22Rv1 (cell line): ENCODE results near the gene CAMK2G.

ENCODE experiments used
- ZFX ChIP-seq: fragments of 450-650 bp; IDR thresholded peaks from 2 replicates; pipeline ENCODE4 v1.6.1; 2017; ENCODE audit warnings: antibody characterized with exemption, borderline replicate concordance
- TF ChIP-seq, protein P1 (sequence below): fragments of 450-650 bp; IDR thresholded peaks from 2 replicates; pipeline ENCODE4 v1.5.1; 2017; ENCODE audit warnings: mild to moderate bottlenecking

- TF ChIP-seq, protein P1, sequence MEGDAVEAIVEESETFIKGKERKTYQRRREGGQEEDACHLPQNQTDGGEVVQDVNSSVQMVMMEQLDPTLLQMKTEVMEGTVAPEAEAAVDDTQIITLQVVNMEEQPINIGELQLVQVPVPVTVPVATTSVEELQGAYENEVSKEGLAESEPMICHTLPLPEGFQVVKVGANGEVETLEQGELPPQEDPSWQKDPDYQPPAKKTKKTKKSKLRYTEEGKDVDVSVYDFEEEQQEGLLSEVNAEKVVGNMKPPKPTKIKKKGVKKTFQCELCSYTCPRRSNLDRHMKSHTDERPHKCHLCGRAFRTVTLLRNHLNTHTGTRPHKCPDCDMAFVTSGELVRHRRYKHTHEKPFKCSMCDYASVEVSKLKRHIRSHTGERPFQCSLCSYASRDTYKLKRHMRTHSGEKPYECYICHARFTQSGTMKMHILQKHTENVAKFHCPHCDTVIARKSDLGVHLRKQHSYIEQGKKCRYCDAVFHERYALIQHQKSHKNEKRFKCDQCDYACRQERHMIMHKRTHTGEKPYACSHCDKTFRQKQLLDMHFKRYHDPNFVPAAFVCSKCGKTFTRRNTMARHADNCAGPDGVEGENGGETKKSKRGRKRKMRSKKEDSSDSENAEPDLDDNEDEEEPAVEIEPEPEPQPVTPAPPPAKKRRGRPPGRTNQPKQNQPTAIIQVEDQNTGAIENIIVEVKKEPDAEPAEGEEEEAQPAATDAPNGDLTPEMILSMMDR, result no peak
- no peak for TF ChIP-seq ZFX
Measured at GRCh38 chr10:73874267-73875138, at the start of gene CAMK2G.
